Astrocyte of the cerebellum (primary cell): ENCODE data around the gene ZNF524.

Experiments
- DNase-seq: peaks from one replicate; pipeline ENCODE4 v3.0.0-alpha.2; 2011; ENCODE audit warnings: low read depth
- H3K4me3 ChIP-seq: 2 replicates; pipeline ENCODE4 v1.5.1; 2011; ENCODE audit warnings: mild to moderate bottlenecking, low read depth, low read length, moderate library complexity
- CTCF ChIP-seq: IDR thresholded peaks from 2 replicates; pipeline ENCODE4 v1.5.1; 2012; ENCODE audit warnings: low read length, low read depth, moderate library complexity, mild to moderate bottlenecking; ENCODE audit errors: missing control alignments
- in situ Hi-C: cut with HindIII; loops from 2 replicates; pipeline ENCODE4 v1.10.0; 2017; ENCODE audit warnings: low sequenced_read_pairs

The ZNF524 gene

GRCh38 chr19:55633861-55634260 lies 33.8 kb downstream of the ZNF524 start:
- TF ChIP-seq CTCF: no peak
- in situ Hi-C loops: no loop called here
- DNase-seq: no peak
- no peak overlapping the region for H3K4me3 ChIP-seq

GRCh38 chr19:55635334-55635717 lies 35.2 kb downstream of the ZNF524 start:
- no peak for DNase-seq
- in situ Hi-C loops: no loop called here
- peak overlapping the region; percentile 68 for H3K4me3 ChIP-seq
- TF ChIP-seq CTCF: no peak

GRCh38 chr19:55635856-55636440 lies 35.9 kb downstream of the ZNF524 start:
- TF ChIP-seq CTCF: no peak
- no peak for DNase-seq
- peak overlapping the region; percentile 68 for H3K4me3 ChIP-seq
- in situ Hi-C loops: no loop called here

DNA sequence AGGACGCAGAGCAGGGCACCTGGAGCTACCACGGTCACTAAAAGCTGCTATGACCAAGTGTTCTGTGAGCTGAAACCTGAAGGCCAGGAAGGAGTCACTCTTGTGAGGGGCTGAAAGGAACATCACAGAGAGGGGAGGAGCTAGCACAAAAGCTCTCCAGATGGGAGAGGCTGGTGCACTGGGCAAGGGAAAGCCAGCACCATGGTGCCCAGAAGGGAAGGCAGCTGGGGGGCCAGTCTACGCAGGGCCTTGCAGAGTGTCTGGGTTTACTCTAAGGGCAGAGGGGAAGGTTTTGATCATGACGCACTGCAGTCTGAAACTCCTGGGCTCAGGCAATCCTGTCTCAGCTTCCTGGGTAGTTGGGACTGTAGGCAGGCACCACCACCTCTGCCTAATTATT lies 36.6 kb downstream of the ZNF524 start:
- DNase-seq: no peak
- in situ Hi-C loops: no loop called here
- H3K4me3 ChIP-seq: no peak overlapping the region
- no peak for TF ChIP-seq CTCF

GRCh38 chr19:55637534-55637933 lies 37.4 kb downstream of the ZNF524 start:
- TF ChIP-seq CTCF: no peak
- in situ Hi-C loops: no loop called here
- no peak overlapping the region for H3K4me3 ChIP-seq
- DNase-seq: no peak

DNA sequence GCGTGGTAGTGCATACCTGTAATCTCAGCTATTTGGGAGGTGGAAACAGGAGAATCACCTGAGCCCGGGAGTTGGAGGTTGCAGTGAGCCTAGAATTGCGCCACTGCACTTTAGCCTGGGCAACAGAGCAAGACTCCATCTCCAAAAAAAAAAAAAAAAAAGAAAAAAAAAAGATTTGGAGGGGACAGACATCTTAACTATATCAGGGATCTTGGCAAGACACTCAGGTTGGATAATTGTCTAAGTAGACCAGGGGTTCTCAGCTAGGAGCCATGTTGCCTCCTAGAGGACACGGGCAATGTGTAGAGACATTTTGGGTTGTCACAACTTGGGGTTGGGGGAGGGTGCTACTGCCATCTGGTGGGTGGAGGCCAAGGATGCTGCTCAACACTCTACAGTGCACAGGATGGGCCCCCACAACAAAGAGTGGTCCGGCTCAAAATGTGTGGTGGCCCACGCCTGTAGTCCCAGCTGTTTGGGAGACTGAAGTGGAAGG lies 38.8 kb downstream of the ZNF524 start:
- no peak for DNase-seq
- no peak overlapping the region for H3K4me3 ChIP-seq
- in situ Hi-C loops: no loop called here
- TF ChIP-seq CTCF: peak; percentile 47

GRCh38 chr19:55640043-55640576 lies 40.0 kb downstream of the ZNF524 start:
- peak; percentile 47 for TF ChIP-seq CTCF
- DNase-seq: no peak
- in situ Hi-C loops: no loop called here
- H3K4me3 ChIP-seq: peak overlapping the region; percentile 82
